Sigmoid colon (tissue), 4 donors: ENCODE measurements around the gene SMIM31.

ENCODE experiments used
- CTCF ChIP-seq, 4 experiments: fragments of 450-650 bp in 3 of 4; fragments of 200-600 bp in 1 of 4; IDR thresholded peaks; one replicate each; pipeline ENCODE4 v1.5.1; 2016 to 2019; ENCODE audit warnings: antibody characterized with exemption in 4 of 4, mild to moderate bottlenecking in 3 of 4, moderate library complexity in 2 of 4
- EP300 ChIP-seq, 4 donors: sonication (generic); formaldehyde crosslinking; IDR thresholded peaks; one replicate each; pipeline ENCODE4 v1.6.1; 2017; ENCODE audit warnings: antibody characterized with exemption in 4 of 4
- POLR2A ChIP-seq, 2 donors: fragments of 450-650 bp; IDR thresholded peaks; one replicate each; pipeline ENCODE4 v1.6.1; 2016; ENCODE audit warnings: antibody characterized with exemption in 2 of 2, mild to moderate bottlenecking in 2 of 2, moderate library complexity in 2 of 2
- POLR2AphosphoS5 ChIP-seq, 4 donors: sonication (generic); formaldehyde crosslinking; IDR thresholded peaks; one replicate each; pipeline ENCODE4 v1.6.1; 2017; ENCODE audit warnings: antibody characterized with exemption in 4 of 4

DNA sequence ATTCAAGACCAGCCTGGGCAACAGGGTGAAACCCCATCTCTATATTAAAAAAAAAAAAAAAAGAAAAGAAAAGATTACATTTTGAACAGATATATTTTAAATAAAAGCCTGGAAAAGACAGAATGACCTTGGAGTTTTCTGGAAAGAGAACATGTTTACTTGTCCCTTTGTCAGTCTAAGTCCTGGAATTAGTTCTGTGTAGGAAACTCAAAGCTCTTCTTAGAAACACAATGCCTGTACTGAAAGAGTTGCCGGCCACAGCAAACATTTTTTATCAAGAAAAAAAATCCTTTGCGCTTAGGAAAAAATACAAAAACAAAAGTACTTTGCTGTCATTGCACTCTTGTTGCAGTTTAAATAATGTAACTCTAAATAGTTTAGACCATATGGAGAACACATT is 59.6 kb downstream of the SMIM31 start:
- no peak for TF ChIP-seq CTCF (IDR thresholded peaks at IDR 0.05)
- no peak for TF ChIP-seq POLR2A (IDR thresholded peaks at IDR 0.05)
- no peak for TF ChIP-seq EP300 (IDR thresholded peaks at IDR 0.05)
- TF ChIP-seq POLR2AphosphoS5 (IDR thresholded peaks at IDR 0.05), result no peak
